PC-3 (cell line): ENCODE results near the gene PIK3R3.

Experiments used
- CTCF ChIP-seq: fragments of 300-600 bp; sonication (generic); conservative IDR thresholded peaks from 2 replicates; pipeline ENCODE4 v1.5.1; 2017; ENCODE audit warnings: antibody characterized with exemption, low read depth, mild to moderate bottlenecking, low read length
- EZH2phosphoT487 ChIP-seq: fragments of 300-600 bp; sonication (generic); IDR thresholded peaks from 2 replicates; pipeline ENCODE4 v1.6.1; 2018; ENCODE audit warnings: mild to moderate bottlenecking, antibody characterized with exemption, low read length, borderline replicate concordance

- TF ChIP-seq CTCF (no peak), EZH2phosphoT487 (no peak)
Observed at GRCh38 chr1:46128344-46128743, 4.1 kb downstream of the PIK3R3 start.
